Panc1 (cell line): Measurements from ENCODE around the gene VCP. TPM values are rescaled to one million over a fixed set of nuclear protein-coding genes. Genes with fewer than 3 reads are reported as not detected.
A peak's percentile ranks its signal among the peaks of the same experiment; 100 is the strongest.

ENCODE experiments used
- ATAC-seq: fragments of 200-7000 bp; cut with Tn5 transposase; 2 replicates; pipeline ENCODE4 v1.9.1; 2020; ENCODE audit warnings: mild to moderate bottlenecking, moderate library complexity
- BruUV-seq: library from RNA; stranded (reverse); fragments of 400-500 nt; replicated peaks from 2 replicates; lab custom pipeline; 2021; lab: Mats Ljungman, UMichigan
- CTCF ChIA-PET: fragments of 300-600 bp; sonication (Branson Sonifier 250); formaldehyde crosslinking; loops from one replicate; lab custom pipeline; 2022; ENCODE audit warnings: antibody characterized with exemption; lab: Charles Lee
- POLR2A ChIA-PET: fragments of 300-600 bp; sonication (Branson Sonifier 250); formaldehyde crosslinking; loops from one replicate; lab custom pipeline; 2022; ENCODE audit warnings: antibody characterized with exemption; lab: Charles Lee
- DNase-seq: peaks from one replicate; pipeline ENCODE4 v3.0.0-alpha.2; 2010; ENCODE audit warnings: low read depth, low spot score
- H3K27ac ChIP-seq: 2 replicates; pipeline ENCODE4 v1.5.1; 2011; ENCODE audit warnings: mild to moderate bottlenecking, low read length, inconsistent platforms
- H3K27me3 ChIP-seq: fragments of 200-500 bp; sonication (Bioruptor generic); 2 replicates; pipeline ENCODE4 v1.6.0; 2014; ENCODE audit warnings: low read length, inconsistent platforms; ENCODE audit not compliant: control insufficient read depth, insufficient read depth
- H3K36me3 ChIP-seq: fragments of 200-500 bp; sonication (Bioruptor generic); 2 replicates; pipeline ENCODE4 v1.5.1; 2014; ENCODE audit warnings: inconsistent platforms, mild to moderate bottlenecking, low read length, moderate library complexity; ENCODE audit not compliant: control insufficient read depth, insufficient read depth
- H3K4me1 ChIP-seq: 2 replicates; pipeline ENCODE4 v1.5.1; 2011; ENCODE audit warnings: inconsistent platforms, mild to moderate bottlenecking, low read length, moderate library complexity; ENCODE audit not compliant: control insufficient read depth, insufficient read depth
- H3K4me3 ChIP-seq, 2 experiments: 2 replicates each; pipeline ENCODE4 v1.5.1; 2011 to 2012; ENCODE audit warnings: low read depth in 2 of 2, low read length in 2 of 2, mild to moderate bottlenecking in 2 of 2, inconsistent platforms in 1 of 2, moderate library complexity in 1 of 2
- H3K9me3 ChIP-seq: fragments of 200-500 bp; sonication (Bioruptor generic); 2 replicates; pipeline ENCODE4 v1.5.1; 2014; ENCODE audit warnings: low read depth, mild to moderate bottlenecking, inconsistent platforms, low read length, moderate library complexity; ENCODE audit not compliant: control insufficient read depth, insufficient read depth
- POLR2AphosphoS5 ChIP-seq: IDR thresholded peaks from 2 replicates; pipeline ENCODE4 v1.6.1; 2012; ENCODE audit warnings: mild to moderate bottlenecking, low read depth, low read length, moderate library complexity
- SIN3A ChIP-seq: IDR thresholded peaks from 2 replicates; pipeline ENCODE4 v1.6.1; 2012; ENCODE audit warnings: low read depth, mild to moderate bottlenecking, low read length, moderate library complexity, borderline replicate concordance; ENCODE audit not compliant: insufficient read depth
- TCF7L2 ChIP-seq: IDR thresholded peaks from 2 replicates; pipeline ENCODE4 v1.6.1; 2011; ENCODE audit warnings: mild to moderate bottlenecking, low read depth, low read length, inconsistent platforms
- in situ Hi-C: cut with HindIII; loops from 2 replicates; pipeline ENCODE4 v1.10.0; 2016; ENCODE audit warnings: low sequenced_read_pairs, low pct_unique_long_range_greater_than_20kb
- intact Hi-C: fragments of 100-400 bp; cut with micrococcal nuclease; formaldehyde crosslinking; loops from one replicate; pipeline ENCODE4 v1.10.0; 2022; ENCODE audit not compliant: unreplicated experiment
- total RNA-seq: library from RNA; stranded (reverse); gene quantifications from one replicate; pipeline ENCODE4 v1.2.1, GENCODE V29; 2021; ENCODE audit not compliant: unreplicated experiment
- TF ChIP-seq, protein P1 (sequence below), 2 experiments: IDR thresholded peaks; 2 replicates each; pipeline ENCODE4 v1.6.1; 2011 to 2012; ENCODE audit warnings: low read depth in 2 of 2, control low read depth in 1 of 2, low read length in 1 of 2, mild to moderate bottlenecking in 1 of 2, moderate library complexity in 1 of 2; ENCODE audit not compliant: insufficient read depth in 1 of 2
- TF ChIP-seq, protein P2 (sequence below): fragments of 450-650 bp; IDR thresholded peaks from 2 replicates; pipeline ENCODE4 v1.5.1; 2017; ENCODE audit warnings: mild to moderate bottlenecking

The VCP gene
- total RNA-seq, 1 experiment from 2014 or later: 472 TPM

DNA sequence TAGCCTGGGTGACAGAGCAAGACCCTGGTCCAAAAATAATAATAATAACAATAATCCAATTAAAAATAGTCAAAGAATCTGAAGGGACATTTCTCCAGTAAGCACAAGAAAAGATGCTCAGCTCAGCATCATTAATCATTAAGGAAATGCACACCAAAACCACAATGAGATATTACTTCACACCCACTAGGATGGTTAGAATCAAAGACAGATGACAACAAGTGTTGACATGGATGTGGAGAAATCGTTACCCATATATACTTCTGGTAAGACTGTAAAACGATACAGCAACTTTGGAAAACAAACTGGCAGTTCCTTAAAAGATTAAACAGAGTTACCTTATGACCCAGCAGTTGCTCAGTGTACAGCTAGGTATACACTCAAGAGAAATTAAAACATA lies 12.7 kb upstream of the VCP start:
- Histone ChIP-seq H3K4me1 (no peaks in the 10 kb centered on the region), H3K4me3 (no peak overlapping the region), H3K36me3 (no peaks in the 10 kb centered on the region), H3K27me3 (no peaks in the 10 kb centered on the region), H3K9me3 (no peaks in the 10 kb centered on the region), H3K27ac (no peak overlapping the region)
- ChIA-PET POLR2A (no interaction called here), CTCF (no interaction called here)
- BruUV-seq: no TSS peak
- in situ Hi-C loops (no loop called here), intact Hi-C loops (no loop called here)
- no peak for DNase-seq
- no peak for TF ChIP-seq POLR2AphosphoS5
- TF ChIP-seq, protein P1, sequence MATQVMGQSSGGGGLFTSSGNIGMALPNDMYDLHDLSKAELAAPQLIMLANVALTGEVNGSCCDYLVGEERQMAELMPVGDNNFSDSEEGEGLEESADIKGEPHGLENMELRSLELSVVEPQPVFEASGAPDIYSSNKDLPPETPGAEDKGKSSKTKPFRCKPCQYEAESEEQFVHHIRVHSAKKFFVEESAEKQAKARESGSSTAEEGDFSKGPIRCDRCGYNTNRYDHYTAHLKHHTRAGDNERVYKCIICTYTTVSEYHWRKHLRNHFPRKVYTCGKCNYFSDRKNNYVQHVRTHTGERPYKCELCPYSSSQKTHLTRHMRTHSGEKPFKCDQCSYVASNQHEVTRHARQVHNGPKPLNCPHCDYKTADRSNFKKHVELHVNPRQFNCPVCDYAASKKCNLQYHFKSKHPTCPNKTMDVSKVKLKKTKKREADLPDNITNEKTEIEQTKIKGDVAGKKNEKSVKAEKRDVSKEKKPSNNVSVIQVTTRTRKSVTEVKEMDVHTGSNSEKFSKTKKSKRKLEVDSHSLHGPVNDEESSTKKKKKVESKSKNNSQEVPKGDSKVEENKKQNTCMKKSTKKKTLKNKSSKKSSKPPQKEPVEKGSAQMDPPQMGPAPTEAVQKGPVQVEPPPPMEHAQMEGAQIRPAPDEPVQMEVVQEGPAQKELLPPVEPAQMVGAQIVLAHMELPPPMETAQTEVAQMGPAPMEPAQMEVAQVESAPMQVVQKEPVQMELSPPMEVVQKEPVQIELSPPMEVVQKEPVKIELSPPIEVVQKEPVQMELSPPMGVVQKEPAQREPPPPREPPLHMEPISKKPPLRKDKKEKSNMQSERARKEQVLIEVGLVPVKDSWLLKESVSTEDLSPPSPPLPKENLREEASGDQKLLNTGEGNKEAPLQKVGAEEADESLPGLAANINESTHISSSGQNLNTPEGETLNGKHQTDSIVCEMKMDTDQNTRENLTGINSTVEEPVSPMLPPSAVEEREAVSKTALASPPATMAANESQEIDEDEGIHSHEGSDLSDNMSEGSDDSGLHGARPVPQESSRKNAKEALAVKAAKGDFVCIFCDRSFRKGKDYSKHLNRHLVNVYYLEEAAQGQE (IDR thresholded peaks at IDR 0.05; ENCODE audit: insufficient read depth in 1 of 2, low read depth in 2 of 2, low read length in 1 of 2): no peak
- no peak for TF ChIP-seq SIN3A
- TF ChIP-seq, protein P2, sequence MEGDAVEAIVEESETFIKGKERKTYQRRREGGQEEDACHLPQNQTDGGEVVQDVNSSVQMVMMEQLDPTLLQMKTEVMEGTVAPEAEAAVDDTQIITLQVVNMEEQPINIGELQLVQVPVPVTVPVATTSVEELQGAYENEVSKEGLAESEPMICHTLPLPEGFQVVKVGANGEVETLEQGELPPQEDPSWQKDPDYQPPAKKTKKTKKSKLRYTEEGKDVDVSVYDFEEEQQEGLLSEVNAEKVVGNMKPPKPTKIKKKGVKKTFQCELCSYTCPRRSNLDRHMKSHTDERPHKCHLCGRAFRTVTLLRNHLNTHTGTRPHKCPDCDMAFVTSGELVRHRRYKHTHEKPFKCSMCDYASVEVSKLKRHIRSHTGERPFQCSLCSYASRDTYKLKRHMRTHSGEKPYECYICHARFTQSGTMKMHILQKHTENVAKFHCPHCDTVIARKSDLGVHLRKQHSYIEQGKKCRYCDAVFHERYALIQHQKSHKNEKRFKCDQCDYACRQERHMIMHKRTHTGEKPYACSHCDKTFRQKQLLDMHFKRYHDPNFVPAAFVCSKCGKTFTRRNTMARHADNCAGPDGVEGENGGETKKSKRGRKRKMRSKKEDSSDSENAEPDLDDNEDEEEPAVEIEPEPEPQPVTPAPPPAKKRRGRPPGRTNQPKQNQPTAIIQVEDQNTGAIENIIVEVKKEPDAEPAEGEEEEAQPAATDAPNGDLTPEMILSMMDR: no peak
- no peak for TF ChIP-seq TCF7L2
- no peak for ATAC-seq

DNA sequence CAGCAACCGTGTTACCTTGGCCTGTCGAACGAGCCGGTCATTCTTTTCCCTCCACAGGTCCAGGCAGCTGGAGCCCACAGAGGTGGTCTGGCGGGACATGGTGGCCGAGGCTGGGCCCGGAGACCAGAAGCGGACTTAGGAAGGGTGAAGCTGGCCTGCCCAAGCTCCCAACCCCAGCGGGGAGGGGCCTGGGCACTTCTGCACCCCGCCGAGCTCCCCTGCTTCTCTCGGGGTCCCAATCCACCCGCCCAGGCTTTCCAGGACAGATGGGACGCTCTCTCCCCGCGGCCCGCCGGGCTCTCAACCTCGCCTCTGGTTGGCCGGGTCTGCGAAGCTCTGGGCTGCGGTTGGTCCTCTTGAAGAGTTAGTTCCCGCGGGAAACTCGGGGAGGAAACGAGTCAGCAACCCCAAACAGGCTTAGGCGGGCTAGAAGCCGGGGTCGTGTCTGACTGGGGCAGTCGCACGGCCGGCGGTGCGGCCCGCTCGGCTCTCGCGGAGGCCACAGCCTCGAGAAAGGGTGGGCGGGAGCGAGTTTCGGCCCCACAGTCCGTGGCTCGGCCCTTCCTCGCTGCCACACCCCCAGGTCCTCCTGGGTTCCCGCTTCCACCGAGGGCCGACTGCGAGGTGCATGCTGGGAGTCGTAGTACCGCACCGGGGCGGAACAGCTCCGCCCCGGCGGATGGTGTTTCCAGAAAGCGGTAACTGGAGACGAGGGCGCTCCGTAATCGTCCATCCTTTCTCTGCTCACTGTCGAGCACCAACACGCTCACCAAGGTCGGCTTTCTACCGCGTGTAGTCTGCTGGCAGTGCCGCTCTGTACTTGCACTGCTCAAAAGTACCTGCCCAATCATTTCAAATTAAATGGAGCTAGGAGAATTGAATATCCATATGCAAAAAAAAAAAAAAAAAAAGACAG lies 7.3 kb upstream of the VCP start, which contains the start of gene FANCG:
TSS of gene FANCG (minus strand) at position 517 of the 916 bp plus-strand sequence. CDS start at position 99, 418 bp downstream.
- Histone ChIP-seq H3K27me3 (no peaks in the 10 kb centered on the region), H3K36me3 (no peaks in the 10 kb centered on the region), H3K4me3 (peak within 1 kb of the TSS; percentile 86 to 87), H3K9me3 (no peaks in the 10 kb centered on the region), H3K27ac (peak within 1 kb of the TSS; percentile 90), H3K4me1 (peaks cover 7% of the 10 kb centered on the region)
- no peak for TF ChIP-seq TCF7L2
- peak; percentile 60 for TF ChIP-seq POLR2AphosphoS5
- peak; percentile 85 for TF ChIP-seq SIN3A
- TF ChIP-seq, protein P2: no peak
- TF ChIP-seq, protein P1 (IDR thresholded peaks at IDR 0.05; ENCODE audit: insufficient read depth in 1 of 2, low read depth in 2 of 2, low read length in 1 of 2): no peak
- DNase-seq (peak; percentile 73), ATAC-seq (peak; percentile 96)
- in situ Hi-C loops (no loop called here), intact Hi-C loops (no loop called here)
- CTCF ChIA-PET: interaction anchor here (0.6 to 1.5 kb wide), 7 partner anchors 17 to 508 kb away, joined by 3 to 9 read pairs (median 4); no protein-coding TSS in a partner anchor
- BruUV-seq: no TSS peak
- POLR2A ChIA-PET: interaction anchor here (0.5 to 1.6 kb wide), 8 partner anchors 8 to 653 kb away, joined by 3 to 11 read pairs (median 5); partner anchors contain the start of gene STOML2
